ENCODE data around the gene SLC35A2. TPM values are rescaled to one million over a fixed set of nuclear protein-coding genes. Genes with fewer than 3 reads are reported as not detected.
A peak's percentile ranks its signal among the peaks of the same experiment; 100 is the strongest.

SLC35A2 gene
- total RNA-seq, 2 experiments from 2014 or later, result 12.7 to 14.1 TPM

GRCh38 chrX:48919360-48919841, 8.0 kb upstream of the SLC35A2 start:
- ATAC-seq (ENCODE audit: low read depth), result peak; percentile 3
- H3K4me1 Mint-ChIP-seq, result peaks cover 31% of the 10 kb centered on the region
- H3K4me3 Mint-ChIP-seq, result peak overlapping the region; percentile 97
- peaks cover 18% of the 10 kb centered on the region for H3K36me3 Mint-ChIP-seq
- no peaks in the 10 kb centered on the region for H3K27me3 Mint-ChIP-seq
- no peaks in the 10 kb centered on the region for H3K9me3 Mint-ChIP-seq
- POLR2A ChIA-PET, result interaction anchor here (0.7 to 4.2 kb wide), 2 partner anchors 20 to 39 kb away, joined by 4 to 51 read pairs; no protein-coding TSS in a partner anchor
- H3K27ac Mint-ChIP-seq, result peak overlapping the region; percentile 93
- DNase-seq, result no peak

DNA sequence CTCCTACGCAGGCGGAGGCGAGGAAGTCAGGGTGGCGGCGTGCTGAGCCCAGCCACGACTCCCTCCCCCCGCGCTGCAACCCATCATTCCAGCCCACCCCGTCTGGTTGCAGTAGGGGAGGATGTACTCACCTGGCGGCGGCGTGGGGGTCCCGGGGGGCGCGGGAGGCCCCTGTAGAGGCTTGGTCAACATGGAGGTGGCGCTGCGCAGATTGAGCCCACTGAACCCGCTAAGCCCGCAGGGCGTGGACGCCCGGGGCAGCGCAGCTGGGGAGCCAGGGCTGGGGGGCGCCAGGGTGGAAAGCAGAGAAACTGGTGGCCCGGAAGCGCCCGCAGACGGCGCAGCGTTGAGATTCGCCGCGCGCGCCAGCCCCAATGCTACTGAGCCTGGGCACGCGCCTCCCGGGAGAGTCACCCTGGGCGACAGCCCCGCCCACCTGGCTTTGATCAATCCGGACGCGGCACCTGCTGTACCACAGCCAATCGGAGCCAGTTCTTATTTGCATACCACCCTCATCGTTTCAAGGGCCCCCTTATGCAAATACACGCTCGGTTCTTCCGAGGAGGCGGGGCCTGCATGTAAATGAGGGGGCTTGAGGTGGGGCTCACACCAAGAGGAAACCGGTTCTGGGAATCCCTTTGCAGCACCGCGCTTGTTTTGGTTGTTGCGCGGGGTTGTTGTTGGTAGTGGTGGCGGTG, 7.3 kb upstream of the SLC35A2 start, which contains the start of gene PIM2:
Gene PIM2 (minus strand): TSS at position 382 of the 698 bp plus-strand sequence. CDS start 190 bp downstream, at position 192.
- peak; percentile 89 for DNase-seq
- H3K27ac Mint-ChIP-seq, result peak within 1 kb of the TSS; percentile 93
- H3K9me3 Mint-ChIP-seq, result no peaks in the 10 kb centered on the region
- peak within 1 kb of the TSS; percentile 97 for H3K4me3 Mint-ChIP-seq
- no peaks in the 10 kb centered on the region for H3K27me3 Mint-ChIP-seq
- POLR2A ChIA-PET, result interaction anchor here (0.7 to 4.2 kb wide), 2 partner anchors 20 to 39 kb away, joined by 4 to 51 read pairs; no protein-coding TSS in a partner anchor
- H3K4me1 Mint-ChIP-seq, result peaks cover 28% of the 10 kb centered on the region
- peaks cover 14% of the 10 kb centered on the region for H3K36me3 Mint-ChIP-seq
- ATAC-seq (ENCODE audit: low read depth), result peak; percentile 79

DNA sequence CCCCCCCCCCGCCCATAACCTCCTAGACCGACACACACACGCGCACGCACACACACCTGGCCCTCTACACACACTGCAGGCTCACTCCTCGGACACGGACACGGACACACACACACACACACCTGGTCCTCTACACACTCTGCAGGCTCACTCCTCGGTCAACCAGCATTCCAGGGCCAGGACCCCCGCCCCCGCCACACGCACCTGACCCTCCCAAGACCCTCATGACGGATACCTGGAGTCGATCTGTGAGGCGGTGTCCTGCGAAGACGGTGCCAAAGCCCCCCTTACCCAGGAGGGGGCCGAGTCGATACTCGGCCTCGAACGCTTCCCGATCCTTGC, 6.8 kb upstream of the SLC35A2 start:
- peak; percentile 33 for DNase-seq
- no peaks in the 10 kb centered on the region for H3K9me3 Mint-ChIP-seq
- POLR2A ChIA-PET, result interaction anchor here (4.2 kb wide), 1 partner anchor 21 kb away, joined by 51 read pairs; no protein-coding TSS in a partner anchor
- no peaks in the 10 kb centered on the region for H3K27me3 Mint-ChIP-seq
- ATAC-seq (ENCODE audit: low read depth), result no peak
- H3K4me1 Mint-ChIP-seq, result peaks cover 28% of the 10 kb centered on the region
- peaks cover 14% of the 10 kb centered on the region for H3K36me3 Mint-ChIP-seq
- peak overlapping the region; percentile 87 for H3K27ac Mint-ChIP-seq
- H3K4me3 Mint-ChIP-seq, result peak overlapping the region; percentile 97

DNA sequence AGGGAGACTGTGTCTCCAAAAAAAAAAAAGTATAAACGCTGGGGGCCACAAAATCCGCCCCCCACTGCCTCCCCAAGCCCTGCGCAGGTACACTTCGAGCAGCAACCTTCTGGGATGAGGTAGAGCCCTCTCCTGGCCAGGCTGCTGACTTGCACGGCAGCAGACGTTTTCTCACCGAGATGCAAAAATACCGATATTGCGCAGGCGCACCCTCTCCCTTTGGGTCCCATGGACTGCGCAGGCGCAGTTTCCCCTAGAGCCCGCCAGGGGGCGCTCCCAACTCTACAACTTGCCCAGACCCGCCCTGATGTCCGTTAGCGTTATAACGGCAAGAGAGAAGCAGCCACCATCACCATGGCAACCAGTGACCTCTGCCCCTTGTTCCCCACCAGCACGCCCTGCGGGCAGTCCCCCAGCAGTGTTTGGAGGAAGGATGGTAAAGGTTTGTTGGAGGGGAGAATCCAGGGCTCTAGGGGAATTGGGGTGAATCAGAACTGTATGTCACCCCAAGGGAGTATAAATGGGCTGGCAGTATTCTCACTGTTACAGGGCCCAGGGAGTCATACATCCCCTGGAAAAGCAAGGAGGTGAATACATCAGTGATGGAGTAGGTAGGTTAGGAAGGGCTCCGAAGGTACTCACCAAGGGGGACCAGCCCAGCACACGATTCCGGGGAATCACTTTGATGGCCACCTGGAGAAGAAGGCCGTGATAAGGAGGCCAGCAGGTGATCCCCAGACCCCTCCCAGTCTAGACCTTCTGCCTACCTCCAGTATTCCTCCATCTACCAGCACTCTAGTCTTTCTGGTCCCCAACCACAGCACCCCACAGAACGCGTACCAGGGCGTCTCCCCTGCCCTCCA, 5.9 kb upstream of the SLC35A2 start:
- Mint-ChIP-seq H3K36me3 (peaks cover 14% of the 10 kb centered on the region), H3K27me3 (no peaks in the 10 kb centered on the region), H3K27ac (peak overlapping the region; percentile 87), H3K4me3 (peak overlapping the region; percentile 97), H3K4me1 (peaks cover 29% of the 10 kb centered on the region), H3K9me3 (no peaks in the 10 kb centered on the region)
- peak; percentile 86 for DNase-seq
- POLR2A ChIA-PET, result interaction anchor here (0.7 to 4.2 kb wide), 3 partner anchors 22 to 202 kb away, joined by 3 to 51 read pairs (median 3); no protein-coding TSS in a partner anchor
- peak; percentile 57 for ATAC-seq (ENCODE audit: low read depth)

- POLR2A ChIA-PET, result interaction anchor here (1.2 to 1.4 kb wide), 2 partner anchors 23 to 43 kb away, joined by 3 read pairs; no protein-coding TSS in a partner anchor
Observed at GRCh38 chrX:48914593-48915493, 3.4 kb upstream of the SLC35A2 start.

GRCh38 chrX:48913605-48914366, 2.3 kb upstream of the SLC35A2 start:
- POLR2A ChIA-PET, result interaction anchor here (1.2 kb wide), 1 partner anchor 24 kb away, joined by 3 read pairs; no protein-coding TSS in a partner anchor
- H3K27ac Mint-ChIP-seq, result no peak overlapping the region

More at GRCh38 chrX:48914593-48915493, 3.4 kb upstream of the SLC35A2 start:
- Mint-ChIP-seq H3K27me3 (no peaks in the 10 kb centered on the region), H3K27ac (peak overlapping the region; percentile 60), H3K9me3 (no peaks in the 10 kb centered on the region), H3K4me1 (peaks cover 33% of the 10 kb centered on the region), H3K4me3 (peak overlapping the region; percentile 56), H3K36me3 (peaks cover 10% of the 10 kb centered on the region)
- no peak for DNase-seq
- ATAC-seq (ENCODE audit: low read depth), result no peak

GRCh38 chrX:48910926-48911411, 477 bp downstream of the SLC35A2 start:
- ATAC-seq (ENCODE audit: low read depth) (peak; percentile 1), DNase-seq (no peak)
- POLR2A ChIA-PET, result interaction anchor here (1.0 to 3.0 kb wide), 6 partner anchors 13 to 262 kb away, joined by 5 to 21 read pairs (median 10); partner anchors contain the start of genes PQBP1 and TIMM17B
- H3K27me3 Mint-ChIP-seq, result no peaks in the 10 kb centered on the region
- no peaks in the 10 kb centered on the region for H3K36me3 Mint-ChIP-seq
- H3K4me1 Mint-ChIP-seq, result peaks cover 26% of the 10 kb centered on the region
- H3K27ac Mint-ChIP-seq, result peak overlapping the region; percentile 93
- peak overlapping the region; percentile 93 for H3K4me3 Mint-ChIP-seq
- no peaks in the 10 kb centered on the region for H3K9me3 Mint-ChIP-seq

More at GRCh38 chrX:48913605-48914366, 2.3 kb upstream of the SLC35A2 start:
- H3K4me3 Mint-ChIP-seq, result no peak overlapping the region
- peaks cover 25% of the 10 kb centered on the region for H3K4me1 Mint-ChIP-seq
- H3K27me3 Mint-ChIP-seq, result no peaks in the 10 kb centered on the region
- peaks cover 10% of the 10 kb centered on the region for H3K36me3 Mint-ChIP-seq
- DNase-seq (no peak), ATAC-seq (ENCODE audit: low read depth) (no peak)
- no peaks in the 10 kb centered on the region for H3K9me3 Mint-ChIP-seq

DNA sequence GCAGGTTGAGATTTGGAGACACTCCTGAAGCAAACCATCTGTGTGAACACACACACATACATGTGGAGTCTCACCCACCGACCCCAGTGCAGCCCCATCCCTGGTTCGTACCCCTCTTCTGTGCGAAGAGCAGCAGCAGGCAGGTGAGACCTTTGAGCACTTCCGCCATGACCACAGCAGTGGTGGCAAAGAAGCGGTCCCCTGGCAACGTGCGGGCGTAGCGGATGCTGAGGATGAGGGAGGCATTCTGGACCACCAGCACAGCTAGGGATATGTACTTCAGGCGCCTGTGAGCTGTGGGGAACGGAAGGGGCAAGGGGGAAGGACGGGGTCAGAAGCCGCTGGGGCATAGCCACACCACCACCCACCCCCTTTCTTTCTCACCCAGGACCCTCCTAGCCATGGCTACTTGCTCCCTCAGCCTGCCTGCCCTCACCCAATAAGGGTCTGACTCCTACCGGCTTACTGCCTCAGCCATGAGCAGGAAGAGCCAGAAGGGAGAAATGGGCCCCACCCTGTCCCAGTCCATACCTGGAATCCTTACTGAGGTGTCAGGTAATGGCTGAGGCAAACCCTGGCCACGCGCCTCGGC, 1.6 kb downstream of the SLC35A2 start:
- ATAC-seq (ENCODE audit: low read depth) (no peak), DNase-seq (no peak)
- no peak overlapping the region for H3K4me3 Mint-ChIP-seq
- POLR2A ChIA-PET, result no interaction called here
- peaks cover 24% of the 10 kb centered on the region for H3K4me1 Mint-ChIP-seq
- no peaks in the 10 kb centered on the region for H3K27me3 Mint-ChIP-seq
- H3K27ac Mint-ChIP-seq, result no peak overlapping the region
- no peaks in the 10 kb centered on the region for H3K9me3 Mint-ChIP-seq
- no peaks in the 10 kb centered on the region for H3K36me3 Mint-ChIP-seq

GRCh38 chrX:48908600-48908999, 2.8 kb downstream of the SLC35A2 start:
- DNase-seq (no peak), ATAC-seq (ENCODE audit: low read depth) (no peak)
- H3K27me3 Mint-ChIP-seq, result no peaks in the 10 kb centered on the region
- POLR2A ChIA-PET, result no interaction called here
- no peak overlapping the region for H3K27ac Mint-ChIP-seq
- H3K4me1 Mint-ChIP-seq, result peaks cover 19% of the 10 kb centered on the region
- H3K36me3 Mint-ChIP-seq, result no peaks in the 10 kb centered on the region
- H3K4me3 Mint-ChIP-seq, result no peak overlapping the region
- H3K9me3 Mint-ChIP-seq, result no peaks in the 10 kb centered on the region

- POLR2A ChIA-PET, result no interaction called here
- ATAC-seq (ENCODE audit: low read depth) (no peak), DNase-seq (no peak)
- Mint-ChIP-seq H3K4me3 (no peak overlapping the region), H3K9me3 (no peaks in the 10 kb centered on the region), H3K4me1 (peaks cover 2% of the 10 kb centered on the region), H3K36me3 (peaks cover 2% of the 10 kb centered on the region), H3K27me3 (no peaks in the 10 kb centered on the region), H3K27ac (no peak overlapping the region)
Observed at GRCh38 chrX:48905090-48905790, 6.2 kb downstream of the SLC35A2 start.

- Mint-ChIP-seq H3K9me3 (no peaks in the 10 kb centered on the region), H3K27me3 (no peaks in the 10 kb centered on the region), H3K27ac (no peak overlapping the region), H3K4me3 (no peak overlapping the region), H3K4me1 (peaks cover 2% of the 10 kb centered on the region), H3K36me3 (peaks cover 2% of the 10 kb centered on the region)
- POLR2A ChIA-PET, result no interaction called here
- DNase-seq (no peak), ATAC-seq (ENCODE audit: low read depth) (no peak)
Observed at GRCh38 chrX:48904626-48905025, 6.8 kb downstream of the SLC35A2 start.

Data from activated naive CD8-positive, alpha-beta T cell treated with anti-CD3 and anti-CD28 coated beads, Interleukin-2, amount 10 ng/mL, durations not matched to agents 7 days and 5 days (primary cell).